Measurements from ENCODE around the gene MAPK8. TPM values are rescaled to one million over a fixed set of nuclear protein-coding genes. Genes with fewer than 3 reads are reported as not detected.

Gene MAPK8
- total RNA-seq, 2 experiments from 2014 or later: 29.1 to 40.5 TPM

DNA sequence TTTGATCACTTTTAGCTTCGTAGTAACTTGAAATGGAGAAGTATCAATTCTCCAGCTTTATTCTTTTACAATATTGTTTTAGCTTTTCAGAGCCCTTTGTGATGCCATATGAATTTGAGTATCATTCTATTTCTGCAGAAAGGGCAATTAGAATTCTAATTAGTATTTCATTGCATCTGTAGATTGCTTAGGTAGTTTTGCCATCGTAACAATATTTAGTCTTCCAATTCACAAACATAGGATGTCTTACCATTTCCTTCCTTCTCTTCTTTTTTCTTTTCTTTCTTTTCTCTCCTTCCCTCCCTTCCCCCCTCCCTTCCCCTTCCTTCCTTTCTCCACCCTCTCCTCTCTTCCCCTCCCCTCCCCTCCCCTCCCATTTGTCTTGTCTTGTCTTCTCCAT, 105.0 kb downstream of the MAPK8 start:
- no TSS peak for BruUV-seq (replicated peaks)
- no peak overlapping the region for H3K4me3 ChIP-seq (ENCODE audit: low read depth, low read length, poor library complexity, severe bottlenecking)
- H3K4me1 ChIP-seq (ENCODE audit: insufficient read depth, low read length, poor library complexity, severe bottlenecking): no peaks in the 10 kb centered on the region
- ChIA-PET CTCF (ENCODE audit: unreplicated experiment) (no interaction called here), POLR2A (interaction anchor here (0.6 to 1.0 kb wide), 3 partner anchors 43 to 558 kb away, joined by 3 read pairs; no protein-coding TSS in a partner anchor)
- intact Hi-C loops (cut with micrococcal nuclease; ENCODE audit: unreplicated experiment): no loop called here
- H3K36me3 ChIP-seq (ENCODE audit: insufficient read depth, low read length): peaks cover 13% of the 10 kb centered on the region
- no peak overlapping the region for H2AFZ ChIP-seq (ENCODE audit: low read length)
- H3K9me3 ChIP-seq (ENCODE audit: low read length): no peaks in the 10 kb centered on the region
- H3K9me2 ChIP-seq (ENCODE audit: insufficient read depth, low read length): no peaks in the 10 kb centered on the region
- no peak for DNase-seq (ENCODE audit: low spot score)
- no peaks in the 10 kb centered on the region for H3K79me2 ChIP-seq (ENCODE audit: insufficient read depth, low read depth, low read length)
- no peak overlapping the region for H3K4me2 ChIP-seq (ENCODE audit: low read length)
- H3K27ac ChIP-seq (ENCODE audit: low read depth, low read length, poor library complexity, severe bottlenecking): no peak overlapping the region
- no peak for TF ChIP-seq EZH2phosphoT487 (IDR thresholded peaks at IDR 0.05; ENCODE audit: borderline replicate concordance, low read depth, low read length)
- TF ChIP-seq, protein P1, sequence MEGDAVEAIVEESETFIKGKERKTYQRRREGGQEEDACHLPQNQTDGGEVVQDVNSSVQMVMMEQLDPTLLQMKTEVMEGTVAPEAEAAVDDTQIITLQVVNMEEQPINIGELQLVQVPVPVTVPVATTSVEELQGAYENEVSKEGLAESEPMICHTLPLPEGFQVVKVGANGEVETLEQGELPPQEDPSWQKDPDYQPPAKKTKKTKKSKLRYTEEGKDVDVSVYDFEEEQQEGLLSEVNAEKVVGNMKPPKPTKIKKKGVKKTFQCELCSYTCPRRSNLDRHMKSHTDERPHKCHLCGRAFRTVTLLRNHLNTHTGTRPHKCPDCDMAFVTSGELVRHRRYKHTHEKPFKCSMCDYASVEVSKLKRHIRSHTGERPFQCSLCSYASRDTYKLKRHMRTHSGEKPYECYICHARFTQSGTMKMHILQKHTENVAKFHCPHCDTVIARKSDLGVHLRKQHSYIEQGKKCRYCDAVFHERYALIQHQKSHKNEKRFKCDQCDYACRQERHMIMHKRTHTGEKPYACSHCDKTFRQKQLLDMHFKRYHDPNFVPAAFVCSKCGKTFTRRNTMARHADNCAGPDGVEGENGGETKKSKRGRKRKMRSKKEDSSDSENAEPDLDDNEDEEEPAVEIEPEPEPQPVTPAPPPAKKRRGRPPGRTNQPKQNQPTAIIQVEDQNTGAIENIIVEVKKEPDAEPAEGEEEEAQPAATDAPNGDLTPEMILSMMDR (conservative IDR thresholded peaks at IDR 0.05; ENCODE audit: low read length): no peak
- no peaks in the 10 kb centered on the region for H4K20me1 ChIP-seq (ENCODE audit: insufficient read depth, low read length)

DNA sequence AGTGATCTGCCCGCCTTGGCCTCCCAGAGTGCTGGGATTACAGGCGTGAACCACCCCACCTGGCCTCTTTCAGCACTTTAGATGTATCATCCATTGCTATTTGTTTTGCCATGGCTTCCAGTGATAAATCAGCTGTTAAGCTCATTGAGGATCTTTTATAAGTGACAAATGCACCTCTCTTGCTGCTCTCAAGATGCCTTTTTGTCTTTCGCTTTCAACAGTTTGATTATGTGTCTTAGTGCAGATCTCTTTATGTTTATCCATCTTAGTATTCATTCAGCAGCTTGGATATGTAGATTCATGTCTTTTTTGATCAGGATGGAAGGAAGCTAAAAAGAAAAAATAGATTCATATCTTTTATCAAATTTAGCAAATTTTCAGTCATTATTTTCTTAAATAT, 105.6 kb downstream of the MAPK8 start:
- no peaks in the 10 kb centered on the region for H3K9me3 ChIP-seq (ENCODE audit: low read length)
- no peaks in the 10 kb centered on the region for H3K4me1 ChIP-seq (ENCODE audit: insufficient read depth, low read length, poor library complexity, severe bottlenecking)
- intact Hi-C loops (cut with micrococcal nuclease; ENCODE audit: unreplicated experiment): no loop called here
- H3K36me3 ChIP-seq (ENCODE audit: insufficient read depth, low read length): peaks cover 13% of the 10 kb centered on the region
- BruUV-seq (replicated peaks): no TSS peak
- ChIA-PET CTCF (ENCODE audit: unreplicated experiment) (no interaction called here), POLR2A (interaction anchor here (0.6 to 1.0 kb wide), 3 partner anchors 13 to 557 kb away, joined by 3 read pairs; no protein-coding TSS in a partner anchor)
- TF ChIP-seq EZH2phosphoT487 (IDR thresholded peaks at IDR 0.05; ENCODE audit: borderline replicate concordance, low read depth, low read length): no peak
- TF ChIP-seq, protein P1 (conservative IDR thresholded peaks at IDR 0.05; ENCODE audit: low read length): no peak
- H3K79me2 ChIP-seq (ENCODE audit: insufficient read depth, low read depth, low read length): no peaks in the 10 kb centered on the region
- no peak overlapping the region for H2AFZ ChIP-seq (ENCODE audit: low read length)
- DNase-seq (ENCODE audit: low spot score): no peak
- no peaks in the 10 kb centered on the region for H4K20me1 ChIP-seq (ENCODE audit: insufficient read depth, low read length)
- H3K27ac ChIP-seq (ENCODE audit: low read depth, low read length, poor library complexity, severe bottlenecking): no peak overlapping the region
- H3K9me2 ChIP-seq (ENCODE audit: insufficient read depth, low read length): no peaks in the 10 kb centered on the region
- no peak overlapping the region for H3K4me3 ChIP-seq (ENCODE audit: low read depth, low read length, poor library complexity, severe bottlenecking)
- H3K4me2 ChIP-seq (ENCODE audit: low read length): no peak overlapping the region

DNA sequence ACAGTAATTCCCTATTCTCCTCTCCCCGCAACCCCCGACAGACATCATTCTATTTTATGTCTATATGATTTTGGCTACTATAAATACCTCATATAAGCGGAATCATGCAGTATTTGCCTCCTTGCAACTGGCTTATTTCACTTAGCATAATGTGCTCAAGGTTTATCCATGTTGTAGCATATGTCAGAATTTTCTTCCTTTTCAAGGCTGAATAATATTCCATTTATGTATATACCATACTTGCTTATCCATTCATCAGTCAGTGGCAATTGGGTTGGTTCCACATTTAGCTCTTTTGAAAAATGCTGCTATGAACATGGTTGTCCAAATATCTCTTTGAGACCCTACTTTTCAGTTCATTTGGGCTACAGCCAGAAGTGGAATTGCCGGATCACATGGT, 106.5 kb downstream of the MAPK8 start:
- intact Hi-C loops (cut with micrococcal nuclease; ENCODE audit: unreplicated experiment): no loop called here
- no peaks in the 10 kb centered on the region for H3K4me1 ChIP-seq (ENCODE audit: insufficient read depth, low read length, poor library complexity, severe bottlenecking)
- no peak for DNase-seq (ENCODE audit: low spot score)
- H3K4me2 ChIP-seq (ENCODE audit: low read length): no peak overlapping the region
- TF ChIP-seq EZH2phosphoT487 (IDR thresholded peaks at IDR 0.05; ENCODE audit: borderline replicate concordance, low read depth, low read length): no peak
- TF ChIP-seq, protein P1 (conservative IDR thresholded peaks at IDR 0.05; ENCODE audit: low read length): no peak
- BruUV-seq (replicated peaks): no TSS peak
- H3K4me3 ChIP-seq (ENCODE audit: low read depth, low read length, poor library complexity, severe bottlenecking): no peak overlapping the region
- H3K27ac ChIP-seq (ENCODE audit: low read depth, low read length, poor library complexity, severe bottlenecking): no peak overlapping the region
- CTCF ChIA-PET (ENCODE audit: unreplicated experiment): no interaction called here
- H3K36me3 ChIP-seq (ENCODE audit: insufficient read depth, low read length): peaks cover 13% of the 10 kb centered on the region
- no peaks in the 10 kb centered on the region for H3K79me2 ChIP-seq (ENCODE audit: insufficient read depth, low read depth, low read length)
- H4K20me1 ChIP-seq (ENCODE audit: insufficient read depth, low read length): no peaks in the 10 kb centered on the region
- H2AFZ ChIP-seq (ENCODE audit: low read length): no peak overlapping the region
- no peaks in the 10 kb centered on the region for H3K9me3 ChIP-seq (ENCODE audit: low read length)
- no peaks in the 10 kb centered on the region for H3K9me2 ChIP-seq (ENCODE audit: insufficient read depth, low read length)
- POLR2A ChIA-PET: no interaction called here

Measured in OCI-LY7 (cell line).